Stimulated activated naive CD8-positive, alpha-beta T cell treated with anti-CD3 and anti-CD28 coated beads, Interleukin-15, Interleukin-2, amounts not matched to agents 100 U/mL and 50 U/mL, for 24 hours (primary cell): ENCODE results near the gene CCDC18.
"Not testable (repeated sequence)": the region's sequence is repeated elsewhere in the genome, so short reads cannot be mapped to it uniquely, and the experiment has no call there.

Experiments
- ATAC-seq: fragments of 150-1000 bp; cut with Tn5 transposase; one replicate; pipeline ENCODE4 v1.10.0; 2021
- DNase-seq: peaks from one replicate; pipeline ENCODE4 v3.0.0; 2021

The CCDC18 gene

GRCh38 chr1:93180723-93181613 lies at the start of gene CCDC18:
CCDC18 (plus strand) TSS chr1:93180724; CDS start chr1:93183362, 2,638 bp downstream.
- peak; percentile 58 for DNase-seq
- ATAC-seq: peak; percentile 9

GRCh38 chr1:93132638-93133037 lies 47.9 kb upstream of the CCDC18 start:
- DNase-seq: no peak
- ATAC-seq: no peak

- DNase-seq: no peak
- no peak for ATAC-seq
These were observed 44.1 kb upstream of the CCDC18 start for GRCh38 chr1:93136445-93136844.

- ATAC-seq (no peak), DNase-seq (no peak)
These were observed 42.8 kb upstream of the CCDC18 start for GRCh38 chr1:93137604-93138292.

GRCh38 chr1:93140106-93140505 lies 40.4 kb upstream of the CCDC18 start:
- no peak for ATAC-seq
- DNase-seq: no peak

- DNase-seq: no peak
- ATAC-seq: no peak
These were observed 38.4 kb upstream of the CCDC18 start for GRCh38 chr1:93142161-93142560.

GRCh38 chr1:93143136-93143535 lies 37.4 kb upstream of the CCDC18 start:
- DNase-seq (no peak), ATAC-seq (no peak)

- no peak for ATAC-seq
- DNase-seq: no peak
These were observed 36.8 kb upstream of the CCDC18 start for GRCh38 chr1:93143769-93144168.

- no peak for ATAC-seq
- no peak for DNase-seq
These were observed 32.5 kb upstream of the CCDC18 start for GRCh38 chr1:93148001-93148400.

- ATAC-seq (no peak), DNase-seq (no peak)
These were observed 29.8 kb upstream of the CCDC18 start for GRCh38 chr1:93150729-93151128.

GRCh38 chr1:93151474-93151873 lies 29.1 kb upstream of the CCDC18 start:
- no peak for DNase-seq
- no peak for ATAC-seq

GRCh38 chr1:93152835-93153234 lies 27.7 kb upstream of the CCDC18 start:
- DNase-seq (no peak), ATAC-seq (no peak)

GRCh38 chr1:93154898-93155297 lies 25.6 kb upstream of the CCDC18 start:
- no peak for ATAC-seq
- DNase-seq: no peak

- ATAC-seq (peak; percentile 52), DNase-seq (no peak)
These were observed 25.2 kb upstream of the CCDC18 start for GRCh38 chr1:93155335-93155734.

- no peak for ATAC-seq
These were observed 21.2 kb upstream of the CCDC18 start for GRCh38 chr1:93159337-93159736.

GRCh38 chr1:93163314-93163713 lies 17.2 kb upstream of the CCDC18 start:
- not testable (repeated sequence) for ATAC-seq, DNase-seq

More at GRCh38 chr1:93159337-93159736, 21.2 kb upstream of the CCDC18 start:
- DNase-seq: no peak

- ATAC-seq (no peak), DNase-seq (no peak)
These were observed 15.7 kb upstream of the CCDC18 start for GRCh38 chr1:93164816-93165215.

- not testable (repeated sequence) for ATAC-seq, DNase-seq
These were observed 14.6 kb upstream of the CCDC18 start for GRCh38 chr1:93165895-93166294.

GRCh38 chr1:93167006-93167405 lies 13.5 kb upstream of the CCDC18 start:
- no peak for ATAC-seq
- DNase-seq: no peak

GRCh38 chr1:93170141-93170678 lies 10.3 kb upstream of the CCDC18 start:
- not testable (repeated sequence) for ATAC-seq, DNase-seq

GRCh38 chr1:93171549-93172034 lies 8.9 kb upstream of the CCDC18 start:
- no peak for DNase-seq
- ATAC-seq: peak; percentile 36

- no peak for ATAC-seq
These were observed 7.7 kb upstream of the CCDC18 start for GRCh38 chr1:93172778-93173177.

GRCh38 chr1:93174638-93175037 lies 5.9 kb upstream of the CCDC18 start:
- not testable (repeated sequence) for ATAC-seq, DNase-seq

More at GRCh38 chr1:93172778-93173177, 7.7 kb upstream of the CCDC18 start:
- DNase-seq: no peak
